ENCODE data around the gene HOMER1. TPM values are rescaled to one million over a fixed set of nuclear protein-coding genes. Genes with fewer than 3 reads are reported as not detected.

Gene HOMER1
- total RNA-seq, 6 experiments from 2014 or later: 2.0 to 5.1 (median 2.9) TPM

- DNase-seq: no peak
- peaks cover 6% of the 10 kb centered on the region for H3K36me3 Mint-ChIP-seq (ENCODE audit: low read depth)
- H3K4me1 Mint-ChIP-seq (ENCODE audit: low read depth): peaks cover under 1% of the 10 kb centered on the region; the same call in 1 of the 2 replicates
- no peak overlapping the region for H3K4me3 Mint-ChIP-seq
- no peaks in the 10 kb centered on the region for H3K27me3 Mint-ChIP-seq (ENCODE audit: insufficient read depth)
- TF ChIP-seq, protein P1, sequence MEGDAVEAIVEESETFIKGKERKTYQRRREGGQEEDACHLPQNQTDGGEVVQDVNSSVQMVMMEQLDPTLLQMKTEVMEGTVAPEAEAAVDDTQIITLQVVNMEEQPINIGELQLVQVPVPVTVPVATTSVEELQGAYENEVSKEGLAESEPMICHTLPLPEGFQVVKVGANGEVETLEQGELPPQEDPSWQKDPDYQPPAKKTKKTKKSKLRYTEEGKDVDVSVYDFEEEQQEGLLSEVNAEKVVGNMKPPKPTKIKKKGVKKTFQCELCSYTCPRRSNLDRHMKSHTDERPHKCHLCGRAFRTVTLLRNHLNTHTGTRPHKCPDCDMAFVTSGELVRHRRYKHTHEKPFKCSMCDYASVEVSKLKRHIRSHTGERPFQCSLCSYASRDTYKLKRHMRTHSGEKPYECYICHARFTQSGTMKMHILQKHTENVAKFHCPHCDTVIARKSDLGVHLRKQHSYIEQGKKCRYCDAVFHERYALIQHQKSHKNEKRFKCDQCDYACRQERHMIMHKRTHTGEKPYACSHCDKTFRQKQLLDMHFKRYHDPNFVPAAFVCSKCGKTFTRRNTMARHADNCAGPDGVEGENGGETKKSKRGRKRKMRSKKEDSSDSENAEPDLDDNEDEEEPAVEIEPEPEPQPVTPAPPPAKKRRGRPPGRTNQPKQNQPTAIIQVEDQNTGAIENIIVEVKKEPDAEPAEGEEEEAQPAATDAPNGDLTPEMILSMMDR (IDR thresholded peaks at IDR 0.05): no peak
- H3K27ac Mint-ChIP-seq: no peak overlapping the region
- peaks cover 5% of the 10 kb centered on the region for H3K9me3 Mint-ChIP-seq
Observed at GRCh38 chr5:79529110-79529509, 15.2 kb upstream of the HOMER1 start.

DNA sequence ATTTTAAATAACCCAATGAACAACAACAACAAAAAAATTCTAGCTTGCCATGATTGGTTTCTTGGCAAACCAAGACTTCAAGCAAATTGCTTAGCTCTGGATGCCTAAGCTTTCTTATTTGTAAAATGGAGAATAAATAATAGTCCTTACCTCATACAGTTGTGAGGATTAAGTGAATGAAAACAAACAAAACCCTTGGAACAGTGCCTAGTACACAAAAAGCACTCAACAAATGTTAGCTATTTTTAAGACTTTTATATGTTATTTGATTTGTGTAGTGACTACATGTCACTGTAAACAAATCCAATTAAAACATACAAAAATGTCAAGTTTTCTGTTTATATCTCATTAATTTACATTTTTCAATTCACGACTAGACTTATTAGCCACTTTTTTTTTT is 13.5 kb upstream of the HOMER1 start:
- H3K9me3 Mint-ChIP-seq: peaks cover 5% of the 10 kb centered on the region
- no peak overlapping the region for H3K4me3 Mint-ChIP-seq
- H3K4me1 Mint-ChIP-seq (ENCODE audit: low read depth): no peaks in the 10 kb centered on the region
- DNase-seq: no peak
- H3K27me3 Mint-ChIP-seq (ENCODE audit: insufficient read depth): no peaks in the 10 kb centered on the region
- TF ChIP-seq, protein P1 (IDR thresholded peaks at IDR 0.05): no peak
- H3K27ac Mint-ChIP-seq: no peak overlapping the region
- peaks cover 6% of the 10 kb centered on the region for H3K36me3 Mint-ChIP-seq (ENCODE audit: low read depth)

DNA sequence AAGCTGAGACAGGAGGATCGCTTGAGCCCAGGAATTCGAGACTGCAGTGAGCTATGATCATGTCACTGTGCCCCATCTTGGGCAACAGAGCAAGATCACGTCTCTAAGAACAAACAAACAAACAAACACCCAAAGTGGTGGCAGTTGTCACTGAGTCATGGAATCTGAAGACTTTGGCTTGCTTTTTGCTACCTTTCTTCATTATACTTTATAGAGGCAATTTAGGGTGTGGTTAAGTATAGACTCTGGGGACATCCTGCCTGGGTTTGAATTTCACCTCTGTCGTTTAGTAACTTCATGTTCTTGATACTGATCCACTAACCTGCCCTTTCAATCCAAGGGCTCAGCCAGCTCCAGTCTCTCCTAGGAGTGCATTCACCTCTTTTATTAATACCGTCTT is 13.0 kb upstream of the HOMER1 start:
- H3K4me1 Mint-ChIP-seq (ENCODE audit: low read depth): no peaks in the 10 kb centered on the region
- no peak overlapping the region for H3K4me3 Mint-ChIP-seq
- no peak for DNase-seq
- TF ChIP-seq, protein P1 (IDR thresholded peaks at IDR 0.05): no peak
- H3K27me3 Mint-ChIP-seq (ENCODE audit: insufficient read depth): no peaks in the 10 kb centered on the region
- peaks cover 5% of the 10 kb centered on the region for H3K9me3 Mint-ChIP-seq
- H3K36me3 Mint-ChIP-seq (ENCODE audit: low read depth): peaks cover 6% of the 10 kb centered on the region
- H3K27ac Mint-ChIP-seq: no peak overlapping the region

GRCh38 chr5:79526493-79526892 is 12.6 kb upstream of the HOMER1 start:
- H3K9me3 Mint-ChIP-seq: peaks cover 5% of the 10 kb centered on the region
- H3K4me3 Mint-ChIP-seq: no peak overlapping the region
- TF ChIP-seq, protein P1 (IDR thresholded peaks at IDR 0.05): no peak
- H3K27me3 Mint-ChIP-seq (ENCODE audit: insufficient read depth): no peaks in the 10 kb centered on the region
- H3K27ac Mint-ChIP-seq: no peak overlapping the region
- no peaks in the 10 kb centered on the region for H3K4me1 Mint-ChIP-seq (ENCODE audit: low read depth)
- DNase-seq: no peak
- peaks cover 6% of the 10 kb centered on the region for H3K36me3 Mint-ChIP-seq (ENCODE audit: low read depth)

DNA sequence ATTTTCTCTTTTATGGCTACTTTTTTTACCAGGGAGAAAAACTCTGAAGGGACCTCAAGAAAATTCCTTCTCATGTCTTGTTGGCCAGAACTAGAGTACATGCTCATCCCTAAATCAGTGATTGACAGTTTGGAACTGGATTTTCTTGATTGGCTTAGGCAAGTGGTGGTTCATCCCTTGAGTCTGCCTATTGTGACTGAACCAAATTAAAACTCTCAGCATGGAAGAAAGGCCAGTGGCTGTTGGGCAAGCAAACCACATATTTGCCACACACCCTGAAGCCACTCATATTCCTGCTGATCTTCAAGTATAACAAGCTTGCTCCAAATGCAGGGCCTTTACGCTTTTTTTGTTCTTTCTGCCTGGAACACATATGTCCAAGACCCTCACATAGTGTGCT is 7.2 kb upstream of the HOMER1 start:
- DNase-seq: no peak
- Mint-ChIP-seq H3K9me3 (peaks cover 5% of the 10 kb centered on the region), H3K4me1 (ENCODE audit: low read depth) (no peaks in the 10 kb centered on the region), H3K27ac (no peak overlapping the region), H3K4me3 (no peak overlapping the region), H3K27me3 (ENCODE audit: insufficient read depth) (peaks cover 2% of the 10 kb centered on the region; the same call in 1 of the 2 replicates), H3K36me3 (ENCODE audit: low read depth) (peaks cover 6% of the 10 kb centered on the region)
- TF ChIP-seq, protein P1 (IDR thresholded peaks at IDR 0.05): no peak

- TF ChIP-seq, protein P1 (IDR thresholded peaks at IDR 0.05): no peak
- H3K9me3 Mint-ChIP-seq: no peaks in the 10 kb centered on the region
- peaks cover 6% of the 10 kb centered on the region; the same call in 1 of the 2 replicates for H3K27me3 Mint-ChIP-seq (ENCODE audit: insufficient read depth)
- H3K4me3 Mint-ChIP-seq: no peak overlapping the region
- H3K27ac Mint-ChIP-seq: no peak overlapping the region
- no peaks in the 10 kb centered on the region for H3K36me3 Mint-ChIP-seq (ENCODE audit: low read depth)
- DNase-seq: no peak
- peaks cover 8% of the 10 kb centered on the region; the same call in 1 of the 2 replicates for H3K4me1 Mint-ChIP-seq (ENCODE audit: low read depth)
Observed at GRCh38 chr5:79518718-79519117, 4.8 kb upstream of the HOMER1 start.
